Activated CD4-positive, alpha-beta T cell treated with anti-CD3 and anti-CD28 coated beads for 1 hour (primary cell): ENCODE data around the gene TMIGD1.

Experiments
- DNase-seq: peaks from one replicate; pipeline ENCODE4 v3.0.0-alpha.2; 2020

The TMIGD1 gene

DNA sequence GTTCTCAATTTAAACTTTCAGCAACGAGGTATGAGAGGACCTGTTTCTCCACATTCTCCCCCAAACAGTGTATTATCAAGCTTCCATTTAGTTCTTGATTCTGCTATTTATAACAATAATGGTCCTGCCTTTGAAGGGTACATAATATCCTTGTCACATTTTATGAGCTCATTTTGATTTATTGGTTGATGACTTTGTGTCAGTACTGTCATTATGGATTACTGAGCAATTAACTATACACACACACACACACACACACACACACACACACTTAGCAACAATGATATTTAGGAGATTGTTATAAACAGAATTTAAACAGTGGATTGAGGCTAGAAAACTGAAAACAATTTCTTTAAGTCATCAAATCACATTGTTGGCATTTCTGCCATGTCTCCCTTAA lies 7.0 kb downstream of the TMIGD1 start:
- DNase-seq: no peak

DNA sequence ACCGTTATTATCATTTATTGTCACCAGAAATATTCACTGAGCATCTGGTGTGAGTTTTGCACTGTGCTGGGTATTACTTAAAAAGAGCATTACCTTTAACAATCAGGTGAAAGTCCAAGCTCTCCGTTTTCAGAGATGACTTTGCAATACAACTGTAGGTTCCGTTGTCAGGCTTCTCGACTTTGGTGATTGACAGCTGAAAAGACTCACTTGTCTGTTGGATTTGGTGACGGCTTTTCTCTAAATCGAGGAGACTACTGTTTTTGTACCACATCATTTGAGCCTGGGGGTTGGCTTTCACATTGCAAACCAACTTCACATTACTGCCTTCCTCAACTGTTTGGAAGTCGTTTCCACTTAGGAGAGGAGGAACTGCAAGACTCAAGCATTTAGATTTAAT lies 9.1 kb downstream of the TMIGD1 start:
- no peak for DNase-seq

DNA sequence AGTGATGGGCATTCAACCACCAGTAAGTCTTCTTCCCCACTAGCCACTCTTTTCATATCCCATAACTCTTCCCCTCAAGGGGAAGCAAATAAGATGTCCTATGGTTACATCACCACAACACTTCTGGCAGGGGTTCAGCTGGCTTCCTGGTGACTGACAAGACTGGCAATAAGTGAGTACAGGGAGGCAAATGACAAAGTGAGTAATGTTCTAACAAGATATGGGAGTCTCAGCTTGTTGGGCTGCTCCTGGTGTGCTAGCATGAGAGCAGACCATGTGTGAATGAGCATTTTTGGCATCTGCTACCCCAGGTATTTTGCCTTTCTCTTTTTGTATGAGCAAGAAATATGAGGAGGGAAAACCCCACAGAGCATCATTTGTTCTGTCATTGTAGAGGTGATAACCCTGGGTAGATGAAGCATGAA lies 9.9 kb downstream of the TMIGD1 start:
- DNase-seq: no peak

DNA sequence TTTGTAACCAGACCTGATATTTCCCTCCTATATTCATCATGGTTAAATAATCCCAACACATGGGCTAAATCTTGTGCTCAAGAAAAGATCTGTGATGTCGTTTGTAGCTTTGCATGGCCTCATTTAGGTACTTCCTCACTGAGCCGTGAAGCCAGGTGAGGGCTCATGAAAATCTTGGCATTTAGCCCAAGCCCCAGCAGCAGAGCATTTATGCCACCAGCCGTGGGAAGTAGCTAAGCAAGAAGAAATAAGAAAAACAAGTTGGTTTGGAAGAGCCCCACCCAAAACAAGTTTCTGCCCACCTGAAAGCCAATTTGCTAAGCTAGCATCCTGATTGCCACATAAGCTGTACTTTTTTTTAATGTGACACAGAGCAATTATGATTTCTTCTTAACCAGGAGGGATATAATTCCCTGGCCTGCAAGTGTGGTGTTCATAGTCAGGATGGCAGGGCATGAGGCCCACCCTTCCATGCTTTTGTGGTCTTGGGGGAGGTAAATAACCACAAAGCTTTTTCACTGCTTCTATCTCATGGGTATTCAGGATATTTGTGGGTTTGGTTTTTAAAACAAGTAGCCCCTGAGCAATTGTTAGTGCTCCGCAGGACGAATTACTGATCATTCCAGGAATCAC lies 10.5 kb downstream of the TMIGD1 start:
- DNase-seq: peak; percentile 27

GRCh38 chr17:30321314-30321713 lies 12.5 kb downstream of the TMIGD1 start:
- no peak for DNase-seq

- no peak for DNase-seq
These were observed 15.7 kb downstream of the TMIGD1 start for GRCh38 chr17:30318155-30318554.

DNA sequence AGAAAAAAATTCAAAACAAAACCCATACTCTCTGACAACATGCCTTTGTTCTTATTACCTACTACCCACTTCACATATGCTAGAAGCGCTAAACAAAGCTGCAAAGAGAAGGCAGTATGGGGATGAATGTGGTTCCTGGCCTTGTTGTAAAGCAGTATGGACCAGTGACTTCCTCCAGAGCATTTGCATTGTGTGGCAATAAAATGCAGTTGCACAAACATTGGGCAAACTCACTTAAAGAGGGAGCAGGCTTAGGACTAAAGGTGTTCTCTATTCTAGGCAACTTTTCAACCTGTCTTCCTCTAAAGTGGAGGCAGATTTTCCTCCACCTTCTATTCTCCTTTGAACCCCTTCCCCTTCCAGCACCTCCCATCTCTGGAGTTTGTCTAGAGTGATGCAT lies 17.1 kb downstream of the TMIGD1 start:
- DNase-seq: no peak

DNA sequence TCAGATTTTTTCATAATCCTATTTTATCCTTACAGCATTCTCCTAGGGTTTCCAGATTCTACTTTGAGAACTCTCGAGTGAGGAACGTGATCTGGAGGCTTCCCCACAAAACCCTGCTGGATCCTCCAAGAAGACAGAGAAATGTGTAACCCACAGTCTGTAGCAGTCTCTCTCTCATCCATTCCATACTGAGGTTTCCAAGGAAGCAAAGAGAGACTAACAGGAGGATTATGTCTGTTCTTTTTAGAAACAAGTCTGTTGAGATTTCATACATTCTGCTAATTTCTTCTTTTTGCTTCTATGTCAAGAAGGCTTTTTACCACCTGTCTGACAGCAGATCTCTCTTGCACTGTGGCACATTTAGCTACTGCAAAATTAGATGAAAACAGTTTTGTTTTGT lies 18.8 kb downstream of the TMIGD1 start:
- DNase-seq: no peak

- no peak for DNase-seq
These were observed 19.4 kb downstream of the TMIGD1 start for GRCh38 chr17:30314474-30314873.

DNA sequence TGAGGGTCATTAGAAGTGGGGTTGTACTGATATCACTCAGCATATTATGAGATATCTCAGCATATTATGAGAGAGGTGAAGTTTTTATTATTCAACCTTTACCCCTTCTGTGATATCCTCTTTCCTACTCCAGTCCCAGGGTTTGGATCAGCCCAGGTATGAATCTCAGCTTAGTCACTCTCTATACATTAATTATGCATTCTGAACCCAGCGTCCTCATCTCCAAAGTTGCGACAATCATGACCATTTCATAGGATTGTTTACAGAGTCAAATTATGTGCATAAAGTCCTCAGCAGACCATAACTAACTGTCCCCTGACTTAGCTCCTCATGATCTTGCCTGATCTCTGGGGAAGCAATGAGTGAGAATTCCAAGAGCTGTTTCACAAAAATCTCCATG lies 21.6 kb downstream of the TMIGD1 start:
- DNase-seq: no peak

- no peak for DNase-seq
These were observed 23.3 kb downstream of the TMIGD1 start for GRCh38 chr17:30310562-30310961.

- DNase-seq: no peak
These were observed 24.3 kb downstream of the TMIGD1 start for GRCh38 chr17:30309591-30309990.

DNA sequence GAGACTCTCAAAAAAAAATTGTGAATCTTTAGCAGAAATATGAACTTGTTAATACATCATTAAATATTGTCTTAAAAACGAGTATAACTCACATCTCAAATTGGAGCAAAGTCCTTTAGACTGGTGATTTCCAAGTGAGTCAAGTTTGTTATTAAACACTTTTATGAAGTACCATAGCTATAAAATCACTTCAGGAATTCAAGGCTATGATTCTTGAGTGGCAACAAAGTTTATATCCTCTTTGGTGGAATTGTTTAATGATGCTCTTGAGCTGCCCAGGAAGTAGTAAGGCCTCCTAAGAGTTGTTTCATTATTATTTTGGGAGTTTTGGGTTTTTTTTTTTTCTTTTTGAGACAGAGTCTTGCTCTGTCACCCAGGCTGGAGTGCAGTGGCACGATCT lies 25.5 kb downstream of the TMIGD1 start:
- DNase-seq: no peak

DNA sequence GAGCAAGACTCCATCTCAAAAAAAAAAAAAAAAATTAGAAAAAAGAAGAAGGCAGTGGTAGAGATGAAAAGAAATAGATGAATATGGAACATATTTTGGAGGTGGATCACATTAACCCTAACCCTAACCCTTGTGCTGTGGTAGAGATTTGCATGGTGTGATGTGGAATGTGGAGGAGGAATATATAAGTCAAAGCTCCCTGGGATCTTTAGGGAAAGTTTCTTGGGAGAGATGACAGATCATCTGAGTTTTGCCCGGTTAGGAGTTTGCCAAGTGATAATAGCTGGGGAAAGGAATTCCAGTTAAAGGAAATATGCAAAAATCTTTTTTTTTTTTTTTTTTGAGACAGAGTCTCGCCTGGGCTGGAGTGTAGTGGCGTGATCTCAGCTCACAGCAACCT lies 29.1 kb downstream of the TMIGD1 start:
- no peak for DNase-seq

GRCh38 chr17:30302241-30302640 lies 31.6 kb downstream of the TMIGD1 start:
- DNase-seq: no peak

- DNase-seq: no peak
These were observed 33.0 kb downstream of the TMIGD1 start for GRCh38 chr17:30300818-30301217.

- DNase-seq: no peak
These were observed 34.9 kb downstream of the TMIGD1 start for GRCh38 chr17:30299000-30299399.

DNA sequence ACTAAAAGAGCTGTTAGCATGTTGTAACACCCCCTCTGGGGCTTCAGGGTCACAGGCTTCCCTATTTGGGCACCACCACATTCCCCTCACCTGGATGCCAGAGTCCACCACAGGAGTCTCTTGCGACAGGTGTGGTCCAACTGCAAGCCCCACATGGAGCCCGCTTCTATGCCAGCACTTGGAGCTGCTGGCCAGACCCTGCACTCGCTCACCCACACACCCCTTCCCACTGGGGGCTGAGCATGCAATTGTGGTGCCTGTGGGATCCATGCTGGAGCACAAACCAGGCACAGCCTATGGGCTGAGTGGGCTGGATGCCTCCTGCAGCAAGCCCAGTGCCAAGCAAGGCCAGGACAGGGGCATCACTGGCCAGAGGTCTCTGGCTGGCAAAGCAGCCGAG lies 36.1 kb downstream of the TMIGD1 start:
- DNase-seq: no peak

- no peak for DNase-seq
These were observed 37.3 kb downstream of the TMIGD1 start for GRCh38 chr17:30296499-30297080.

DNA sequence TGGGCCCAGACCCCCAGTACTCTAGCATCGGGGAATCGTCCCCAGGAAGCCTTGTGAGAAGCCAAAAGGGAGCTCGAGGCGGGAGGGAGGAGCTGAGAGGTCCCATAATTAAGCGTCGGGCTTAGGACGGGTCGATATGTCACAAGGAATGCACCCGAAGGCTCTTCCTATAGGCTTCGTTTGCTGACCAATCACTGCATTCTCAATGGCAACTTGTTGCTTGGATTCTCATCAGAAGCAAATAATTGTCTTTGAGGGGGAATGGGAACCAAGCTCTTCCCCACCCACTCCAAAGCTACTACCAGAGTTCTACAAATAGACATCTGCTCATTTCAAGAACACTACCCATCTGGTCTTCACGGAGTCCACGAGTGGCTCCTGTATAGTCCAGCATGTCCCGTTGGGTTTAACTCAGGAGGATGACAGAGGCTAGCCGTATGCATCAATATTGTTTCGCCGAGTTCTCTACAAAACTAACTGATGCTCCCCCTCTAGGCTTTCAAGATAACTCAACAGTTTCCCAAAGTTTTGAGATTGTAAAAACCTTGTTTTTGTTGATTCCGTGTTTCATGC lies 41.5 kb downstream of the TMIGD1 start:
- DNase-seq: no peak

DNA sequence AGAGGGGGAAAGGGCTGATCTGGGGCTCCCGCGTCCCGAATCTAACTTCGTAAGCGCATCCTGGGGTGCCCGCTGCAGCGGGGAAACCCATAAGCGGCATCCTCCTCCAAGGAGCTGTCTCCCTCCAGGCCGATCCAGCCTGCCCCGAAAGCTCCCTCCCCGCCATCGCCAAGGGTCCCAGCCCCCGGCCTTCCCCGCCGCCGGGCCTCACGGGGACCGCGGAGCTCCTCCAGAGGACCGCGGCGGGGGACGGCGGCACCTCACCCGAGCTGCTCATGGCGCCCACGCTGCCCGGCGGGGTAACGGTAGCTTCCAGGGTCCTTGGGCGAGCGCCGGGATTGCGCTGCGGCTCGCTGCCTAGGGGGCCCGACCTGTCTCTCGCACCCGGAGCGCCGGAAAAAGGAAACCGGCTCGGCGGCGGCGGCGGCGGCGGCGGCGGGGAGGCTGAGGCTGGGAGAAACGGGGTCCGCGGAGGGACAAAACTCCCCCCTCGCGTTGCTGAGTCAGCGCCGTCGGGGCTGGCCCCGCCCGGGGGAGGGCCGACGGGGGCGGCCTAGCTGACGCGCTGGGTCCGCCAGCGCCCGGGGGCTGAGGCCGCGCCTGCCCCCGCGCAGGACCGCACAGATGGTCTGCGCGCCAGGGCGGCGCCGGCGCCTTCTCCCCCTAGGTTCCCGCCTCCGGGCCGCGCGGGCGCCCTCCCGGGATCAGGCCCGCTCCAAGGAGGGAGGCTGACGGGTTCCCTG lies 42.1 kb downstream of the TMIGD1 start, which contains the start of gene BLMH:
TSS of gene BLMH (minus strand) at position 402 of the 743 bp plus-strand sequence. CDS start at position 277, 125 bp downstream.
- peak; percentile 76 for DNase-seq

GRCh38 chr17:30290696-30291542 lies 42.9 kb downstream of the TMIGD1 start:
- no peak for DNase-seq

GRCh38 chr17:30290077-30290476 lies 43.8 kb downstream of the TMIGD1 start:
- no peak for DNase-seq
